Right ventricle myocardium inferior (tissue), 1 donor: Measurements from ENCODE around the gene MTCL3.

Source experiments
- ATAC-seq: fragments of 200-7000 bp; cut with Tn5 transposase; one replicate; pipeline ENCODE4 v1.9.1; 2020; ENCODE audit warnings: mild to moderate bottlenecking, moderate library complexity
- DNase-seq: peaks from one replicate; pipeline ENCODE4 v3.0.0; 2021; ENCODE audit errors: missing footprints
- intact Hi-C: fragments of 100-400 bp; cut with DNase I; formaldehyde crosslinking; loops from one replicate; pipeline ENCODE4 v1.11.0; 2022
- donor health status: DM: no; HTN: yes; CAD: no; lungs with severe emphysema.

The MTCL3 gene

DNA sequence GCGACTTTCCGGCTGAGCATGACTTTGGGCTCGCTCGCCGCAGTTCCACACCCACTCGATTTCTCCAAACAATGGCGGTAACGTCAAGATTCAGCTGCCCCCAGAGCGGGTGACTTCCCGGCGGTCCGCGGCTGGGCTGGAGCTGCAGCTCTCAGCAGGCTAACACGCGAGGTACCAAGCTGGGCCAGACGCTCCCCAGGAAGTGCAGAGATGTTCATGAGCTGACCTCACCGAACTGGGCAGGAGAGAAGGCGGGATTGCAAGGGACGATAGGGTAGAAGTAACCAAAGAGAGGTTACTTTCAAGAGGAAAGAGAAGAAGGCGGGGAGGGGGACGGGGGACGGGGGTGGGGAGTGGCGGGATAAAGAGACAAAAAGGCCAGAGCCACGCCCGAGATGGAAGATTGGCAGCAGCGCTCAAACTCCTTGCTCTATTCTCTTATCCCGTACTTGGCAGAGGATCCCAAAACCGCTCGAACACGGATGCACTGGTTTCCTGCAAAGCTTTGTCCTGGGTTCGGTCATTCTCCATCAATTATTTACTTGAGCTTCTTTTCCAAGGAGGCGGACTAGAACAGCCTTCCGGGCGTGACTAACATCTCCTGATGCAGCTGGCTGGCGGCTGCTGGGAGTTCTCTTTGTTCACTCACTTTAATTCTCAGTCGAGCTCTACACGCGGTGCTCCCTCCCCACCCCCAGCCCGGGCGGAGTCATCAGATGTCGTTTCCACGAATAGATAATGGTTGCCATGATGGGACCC lies at the start of gene MTCL3:
MTCL3 (minus strand) TSS at position 626 of the 759 bp plus-strand sequence.
- intact Hi-C loops = no loop called here
- peak; percentile 67 for DNase-seq

DNA sequence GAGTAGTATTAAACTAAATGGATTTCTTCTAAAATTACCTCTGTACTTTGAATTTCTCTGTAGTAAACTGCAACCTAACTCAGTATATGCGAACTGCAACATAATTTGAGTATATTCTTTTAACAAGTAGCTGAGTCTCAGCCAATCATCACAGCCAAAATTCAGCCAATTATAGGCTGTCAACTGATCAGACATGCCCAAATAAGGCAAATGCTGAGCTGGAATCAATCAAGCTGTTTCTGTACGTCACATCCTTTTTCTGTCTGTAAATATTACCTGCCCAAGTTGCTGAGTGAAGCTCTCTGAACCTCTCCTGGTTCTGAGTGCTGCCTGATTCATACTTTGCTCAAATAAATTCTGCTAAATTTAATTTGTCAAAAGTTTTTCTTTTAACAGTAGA lies 48.3 kb upstream of the MTCL3 start:
- DNase-seq (no peak), ATAC-seq (no peak)
- intact Hi-C loops = no loop called here

More for the DNA sequence above, at the start of gene MTCL3:
- no peak for ATAC-seq

DNA sequence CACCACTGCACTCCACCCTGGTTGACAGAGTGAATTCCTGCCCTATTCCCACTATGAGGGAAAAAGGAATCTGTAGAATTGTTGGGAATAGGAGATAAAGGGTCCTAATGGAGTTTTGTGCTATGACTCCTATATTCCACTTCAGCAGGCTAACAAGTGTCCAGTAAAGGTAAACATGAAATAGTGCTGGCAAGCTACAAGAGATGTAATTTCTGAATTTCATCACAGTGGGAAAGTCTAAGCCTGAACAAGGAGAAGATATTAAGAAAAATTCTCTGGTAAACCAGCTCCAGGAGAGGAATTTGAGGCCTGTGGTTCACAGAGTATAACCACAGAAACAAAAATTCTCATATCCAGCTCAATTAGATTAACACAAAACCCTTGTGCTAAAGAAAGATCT lies 47.5 kb upstream of the MTCL3 start:
- intact Hi-C loops = no loop called here
- no peak for ATAC-seq
- DNase-seq = no peak

DNA sequence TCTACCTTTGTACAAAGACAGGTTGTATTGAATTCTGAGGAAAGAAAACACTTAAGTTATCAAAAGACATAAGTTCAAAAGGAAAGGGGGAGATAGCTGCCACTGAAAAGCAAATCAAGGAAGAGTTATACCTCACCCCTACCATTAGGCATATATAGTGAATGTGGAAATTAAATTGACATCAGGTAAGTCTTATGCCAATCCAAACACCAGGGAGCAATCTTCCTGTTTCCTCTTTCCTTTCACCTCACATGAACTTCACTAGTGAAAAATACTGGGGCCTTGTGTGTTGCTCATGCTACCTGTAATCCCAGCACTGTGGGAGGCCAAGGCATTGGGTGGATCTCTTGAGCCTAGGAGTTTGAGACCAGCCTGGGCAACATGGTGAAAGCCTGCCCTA lies 47.0 kb upstream of the MTCL3 start:
- no peak for DNase-seq
- intact Hi-C loops = no loop called here
- no peak for ATAC-seq

DNA sequence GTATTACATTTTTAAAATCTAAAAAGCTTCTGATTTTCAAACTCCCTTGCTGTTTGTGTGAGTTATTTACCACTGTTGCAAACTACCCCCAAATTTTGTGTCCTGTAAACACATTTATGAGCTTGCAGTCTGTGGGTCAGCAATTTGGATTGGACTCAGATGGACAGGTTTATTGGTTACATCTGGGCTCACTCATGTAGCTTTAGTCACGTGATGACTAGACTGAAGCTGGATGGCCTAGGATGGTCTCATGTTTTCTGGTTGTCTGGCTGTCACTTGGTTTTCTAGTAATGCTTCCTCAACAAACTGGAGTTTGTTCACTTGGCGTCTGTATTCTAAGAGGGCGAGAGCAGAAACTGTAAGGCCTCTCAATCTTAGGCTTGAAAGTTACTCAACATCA lies 45.6 kb upstream of the MTCL3 start:
- DNase-seq (no peak), ATAC-seq (no peak)
- intact Hi-C loops = no loop called here

DNA sequence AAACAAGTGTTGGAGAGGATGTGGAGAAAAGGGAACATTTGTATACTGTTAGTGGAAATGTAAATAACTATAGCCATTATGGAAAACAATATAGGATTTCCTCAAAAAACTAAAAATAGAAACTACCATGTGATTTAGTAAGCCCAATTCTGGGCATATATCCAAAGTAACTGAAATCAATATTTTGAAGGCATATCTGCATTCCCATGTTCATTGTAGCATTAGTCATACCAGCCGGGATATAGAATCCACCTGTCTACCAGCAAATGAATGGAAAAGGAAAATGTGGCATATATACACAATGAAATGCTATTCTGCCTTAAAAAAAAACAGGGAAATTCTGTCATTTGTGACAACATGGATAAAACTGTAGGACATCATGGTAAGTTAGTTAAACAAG lies 42.5 kb upstream of the MTCL3 start:
- DNase-seq = no peak
- no peak for ATAC-seq
- intact Hi-C loops = no loop called here

DNA sequence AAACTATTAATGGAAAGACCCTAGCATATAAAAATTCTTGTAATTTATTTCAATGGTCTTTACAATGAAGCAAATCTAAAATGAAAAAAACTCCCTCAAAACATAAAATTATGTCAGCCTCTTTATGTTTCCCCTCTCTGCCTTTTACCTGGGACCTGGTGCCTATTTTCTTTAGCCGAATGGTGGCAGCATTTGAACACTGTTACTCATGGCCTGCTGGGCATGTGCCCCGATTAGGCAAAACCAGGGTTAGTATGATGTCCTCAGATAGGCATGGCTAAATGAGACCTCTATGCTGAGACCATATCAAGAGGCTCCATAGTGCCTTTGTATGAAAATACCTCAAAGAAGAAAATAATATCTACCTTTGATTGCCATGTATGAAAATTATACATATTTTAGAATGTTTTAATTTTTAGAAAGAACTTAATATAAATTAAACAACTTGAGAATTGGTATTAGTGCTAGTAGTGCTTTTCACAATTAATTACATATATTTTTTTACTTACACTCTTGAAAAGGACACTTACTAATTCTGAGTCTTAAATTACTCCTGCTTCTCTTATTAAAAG lies 35.4 kb upstream of the MTCL3 start:
- no peak for ATAC-seq

DNA sequence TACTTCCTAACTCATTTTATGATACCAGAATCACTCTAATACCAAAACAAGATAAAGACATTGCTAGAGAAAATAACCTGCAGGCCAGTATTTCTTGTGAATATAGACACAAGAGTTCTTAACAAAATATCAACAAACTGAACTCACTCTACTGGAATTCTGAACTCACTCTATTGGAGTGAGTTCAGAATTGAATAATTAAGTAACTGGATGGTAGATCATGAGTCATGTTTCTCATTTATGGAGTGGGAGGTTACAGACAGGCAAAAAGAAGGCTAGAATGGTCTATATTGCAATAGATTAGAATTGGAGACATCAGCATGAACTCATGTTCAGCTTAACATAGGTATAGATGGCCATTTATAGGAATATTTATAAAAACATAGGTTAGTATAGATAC lies 31.3 kb upstream of the MTCL3 start:
- DNase-seq (no peak), ATAC-seq (no peak)
- intact Hi-C loops = no loop called here

More for the DNA sequence above, 35.4 kb upstream of the MTCL3 start:
- DNase-seq = no peak
- intact Hi-C loops = no loop called here

DNA sequence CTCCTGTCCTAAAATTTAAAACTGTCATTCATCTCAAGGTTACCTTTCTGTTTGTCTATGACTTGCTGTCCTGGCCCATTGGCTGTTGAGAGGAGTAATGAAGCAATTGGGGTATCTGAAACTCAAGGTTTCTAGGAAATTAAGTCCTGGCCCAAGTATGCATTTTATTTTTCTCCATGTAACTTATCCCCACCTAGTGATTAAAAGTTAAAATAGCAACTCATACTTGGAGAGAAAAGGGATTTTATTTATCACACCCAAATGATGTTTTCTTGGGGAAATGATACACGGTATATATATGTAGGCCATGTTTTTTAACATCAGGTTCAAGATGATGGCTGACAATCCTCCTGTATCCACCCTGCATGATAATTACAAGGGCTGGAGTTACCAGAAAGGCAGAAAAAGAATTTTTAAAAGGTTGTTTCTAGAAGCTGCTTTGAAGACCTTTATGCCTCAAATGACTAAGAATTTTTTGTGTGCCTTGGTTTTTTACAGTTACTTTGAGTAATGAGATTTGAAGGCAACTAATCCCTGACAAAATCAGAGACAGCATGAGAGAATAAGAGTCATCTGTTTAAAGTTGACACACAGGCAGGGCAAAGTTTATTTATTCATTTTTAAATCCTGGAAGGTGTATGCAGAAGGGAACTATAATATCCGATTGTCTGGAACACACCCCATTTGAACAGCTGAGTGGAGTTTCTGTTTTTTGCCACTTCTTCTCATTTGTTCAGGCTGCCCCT lies 28.9 kb upstream of the MTCL3 start:
- intact Hi-C loops = no loop called here

DNA sequence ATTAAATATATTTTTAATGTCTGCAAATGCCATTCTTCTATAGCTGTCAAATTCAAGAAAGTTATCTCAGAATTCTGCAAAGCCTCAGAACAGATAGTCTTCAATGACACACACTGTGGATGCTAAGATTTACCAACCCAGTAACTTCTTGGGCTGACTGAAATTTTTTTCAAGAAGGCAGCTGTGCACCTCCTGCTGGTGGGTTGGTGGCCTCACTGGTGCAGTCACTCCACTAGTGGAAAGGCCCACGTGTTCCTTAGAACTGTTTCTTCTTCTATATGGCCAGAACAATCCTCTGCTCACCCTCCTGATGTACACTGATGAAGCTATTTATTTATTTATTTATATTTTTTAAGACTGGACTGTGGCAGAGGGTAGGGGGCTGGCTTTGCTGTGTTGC lies 28.1 kb upstream of the MTCL3 start:
- DNase-seq (no peak), ATAC-seq (no peak)
- intact Hi-C loops = no loop called here

More for the DNA sequence above, 28.9 kb upstream of the MTCL3 start:
- no peak for DNase-seq
- ATAC-seq = no peak

DNA sequence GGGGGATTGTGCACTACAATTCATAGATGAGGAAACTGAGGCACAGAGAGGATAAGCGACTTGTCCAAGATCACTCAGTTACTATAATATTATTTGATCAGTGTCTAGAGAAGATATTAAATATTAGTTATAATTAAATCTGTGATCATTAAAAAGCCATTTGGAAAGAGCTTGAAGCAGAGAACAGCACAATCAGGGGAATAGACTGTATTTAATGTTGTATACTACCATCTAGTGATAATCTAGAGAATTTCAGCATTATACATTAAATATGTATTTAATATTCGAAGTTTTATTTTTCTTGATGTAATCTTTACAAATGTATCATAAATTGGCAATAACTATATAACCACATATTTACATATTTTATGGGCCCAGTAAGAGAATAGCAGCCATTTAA lies 20.1 kb upstream of the MTCL3 start:
- intact Hi-C loops = loop anchor here (5.0 to 10.0 kb wide), 2 partner anchors 72 to 234 kb away; no protein-coding TSS in a partner anchor
- ATAC-seq (no peak), DNase-seq (no peak)

DNA sequence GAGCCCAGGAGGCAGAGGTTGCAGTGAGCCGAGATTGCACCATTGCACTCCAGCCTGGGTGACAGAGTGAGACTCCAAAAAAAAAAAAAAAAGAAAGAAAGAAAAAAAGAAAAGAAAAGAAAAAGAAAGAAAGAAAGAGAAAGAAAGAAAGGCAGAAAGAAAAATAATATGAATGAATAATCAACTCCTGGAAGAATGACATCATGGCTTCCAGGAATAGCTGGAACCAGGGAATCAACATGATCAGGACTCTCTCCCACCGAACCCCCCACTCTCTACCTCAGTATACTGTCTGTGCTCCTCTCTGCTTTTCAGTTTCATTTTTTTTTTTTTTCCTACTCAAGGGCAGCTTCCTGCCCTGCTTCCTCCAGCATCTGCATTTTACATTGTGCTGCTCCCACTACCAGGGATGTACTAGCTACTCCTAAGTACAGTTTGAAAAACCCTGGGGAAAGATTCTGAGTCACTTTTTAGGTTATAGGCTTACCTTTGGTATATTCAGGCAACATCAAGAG lies 19.7 kb upstream of the MTCL3 start:
- ATAC-seq = no peak
- intact Hi-C loops = loop anchor here (5.0 to 10.0 kb wide), 2 partner anchors 72 to 234 kb away; no protein-coding TSS in a partner anchor

DNA sequence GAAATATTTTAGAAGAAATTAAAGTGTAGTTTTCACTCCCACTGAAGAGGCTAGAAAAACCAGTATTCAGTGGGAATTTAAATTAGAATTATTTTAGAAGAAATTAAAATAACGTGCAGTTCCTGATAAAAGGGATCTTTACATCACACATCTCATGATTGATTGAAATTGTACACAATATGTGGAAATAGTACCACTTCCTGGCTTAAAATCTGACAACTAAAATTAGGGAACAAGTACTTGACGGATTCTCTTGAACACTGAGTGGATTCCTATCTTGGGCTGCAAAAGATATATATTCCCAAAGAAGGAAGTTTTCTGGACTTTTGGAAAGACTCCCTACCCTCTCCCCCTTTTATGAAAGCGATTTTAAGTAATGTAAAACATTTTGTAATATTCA lies 14.6 kb upstream of the MTCL3 start:
- ATAC-seq = no peak
- intact Hi-C loops = loop anchor here (10.0 kb wide), 1 partner anchor 229 kb away; no protein-coding TSS in a partner anchor
- DNase-seq = no peak

More for the DNA sequence above, 19.7 kb upstream of the MTCL3 start:
- DNase-seq = no peak

DNA sequence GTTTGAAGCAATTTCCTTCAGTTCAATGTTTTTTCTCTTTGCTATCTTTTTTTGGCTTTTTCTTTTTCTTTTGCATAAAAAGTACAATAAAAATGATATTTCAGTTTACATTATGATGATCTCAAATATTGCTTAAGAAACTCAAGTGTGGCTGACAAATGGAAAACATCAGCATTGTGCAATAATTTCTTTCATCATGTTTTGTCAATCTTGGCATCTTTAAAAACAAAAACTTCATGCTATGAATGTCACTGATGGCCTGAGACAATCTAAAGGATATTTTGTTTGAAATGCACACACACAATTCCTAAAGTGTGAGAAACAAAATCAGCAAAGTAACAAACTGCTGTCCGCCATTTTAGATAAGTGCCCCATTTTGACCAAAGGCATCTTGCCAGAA lies 13.9 kb upstream of the MTCL3 start:
- no peak for ATAC-seq
- DNase-seq = no peak
- intact Hi-C loops = loop anchor here (10.0 kb wide), 1 partner anchor 228 kb away; no protein-coding TSS in a partner anchor

DNA sequence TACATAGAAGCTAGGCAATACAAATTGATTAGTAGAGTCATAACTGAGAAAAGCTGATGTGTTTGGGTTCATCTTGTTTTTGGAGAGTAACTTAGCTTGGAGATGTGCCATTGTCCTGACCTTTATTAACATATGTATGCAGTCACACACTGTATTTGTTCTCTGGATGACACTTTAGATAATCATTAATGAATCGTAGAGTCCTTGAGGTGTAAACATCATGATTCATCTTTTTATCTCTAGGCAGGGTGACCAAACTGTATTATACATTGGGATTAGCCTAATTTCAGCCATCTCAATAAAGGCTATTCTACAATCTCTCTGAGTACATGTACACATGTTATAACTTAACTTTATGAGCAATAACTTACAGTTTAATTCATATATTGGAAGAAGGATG lies 3.6 kb upstream of the MTCL3 start:
- intact Hi-C loops = no loop called here

DNA sequence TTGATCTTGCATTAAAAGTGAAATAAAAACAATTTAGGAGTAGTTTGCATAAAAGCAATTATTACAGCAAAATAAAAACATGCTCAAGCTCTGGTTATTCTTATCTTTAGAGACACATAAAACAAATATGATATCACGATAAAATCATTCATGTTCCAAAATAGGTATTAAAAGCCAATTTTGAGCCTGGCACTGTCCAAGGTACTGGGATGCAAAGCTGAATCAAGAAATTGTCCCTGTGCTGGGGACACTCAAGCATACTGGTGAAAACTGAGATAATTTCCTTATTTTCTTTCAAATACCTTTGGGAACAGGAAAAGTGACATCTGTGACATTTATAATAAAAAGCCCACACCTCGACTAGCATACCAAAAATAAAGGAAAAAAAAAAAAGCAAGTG lies 931 bp upstream of the MTCL3 start:
- intact Hi-C loops = no loop called here
- DNase-seq (no peak), ATAC-seq (no peak)

More for the DNA sequence above, 3.6 kb upstream of the MTCL3 start:
- ATAC-seq = no peak
- DNase-seq = no peak

DNA sequence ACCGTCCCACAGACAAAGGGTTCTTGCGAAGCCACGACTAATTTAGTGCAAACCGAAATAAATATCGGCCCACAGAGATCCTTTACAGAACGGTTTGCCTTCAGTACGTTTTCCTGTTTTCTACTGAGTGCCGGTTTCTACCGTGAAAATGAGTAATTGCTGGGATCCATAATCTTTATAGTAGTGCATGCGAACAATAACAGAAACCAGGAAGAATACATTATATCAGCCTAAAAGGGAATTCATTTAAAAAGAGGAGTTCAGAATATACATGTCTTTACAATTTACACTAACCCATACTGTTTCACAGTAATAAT lies 292 bp upstream of the MTCL3 start:
- DNase-seq (no peak), ATAC-seq (no peak)
- intact Hi-C loops = no loop called here

DNA sequence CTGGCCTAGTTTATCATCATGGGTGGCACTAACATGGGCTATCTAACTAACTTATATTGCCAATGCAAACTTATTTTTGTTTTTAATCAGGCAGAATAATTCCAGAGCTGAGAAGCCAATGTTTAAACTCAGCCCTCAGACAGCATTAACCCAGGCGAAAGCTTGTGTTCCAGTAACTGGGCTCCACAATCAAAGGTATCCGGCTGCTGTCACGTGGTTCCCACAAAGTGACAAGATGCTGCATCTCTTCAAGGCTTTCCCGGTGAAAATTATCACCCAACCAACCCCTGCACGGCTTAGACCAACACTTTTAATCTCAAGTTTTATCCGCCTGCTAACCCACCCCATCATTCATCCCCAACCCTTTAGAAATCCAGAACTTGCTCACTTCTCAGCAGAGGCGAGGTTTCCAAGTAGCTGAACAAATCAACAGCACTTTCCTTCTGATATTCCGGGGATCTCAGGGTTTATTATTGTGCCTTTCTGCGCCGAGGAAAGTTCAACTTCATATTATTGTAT lies 885 bp downstream of the MTCL3 start:
- ATAC-seq (no peak), DNase-seq (no peak)
- intact Hi-C loops = no loop called here

DNA sequence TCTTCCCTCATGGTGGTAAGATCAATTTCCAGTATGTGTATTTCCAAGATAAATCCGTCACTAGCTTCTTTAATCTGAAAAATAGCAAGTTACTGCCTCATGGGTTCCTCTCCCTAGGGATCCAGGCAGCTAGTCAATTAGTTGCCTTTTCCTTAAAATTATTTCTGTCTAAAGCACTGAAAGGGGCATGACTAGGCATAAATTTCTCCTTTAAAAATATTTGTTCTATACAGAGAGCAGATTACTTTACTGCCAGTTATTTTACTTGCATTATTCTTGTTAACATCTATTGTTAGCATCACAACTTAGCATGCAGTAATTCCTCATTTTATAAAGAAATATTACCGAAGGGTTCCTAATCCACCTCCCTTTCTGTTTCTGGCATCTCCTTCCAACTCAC lies 1.4 kb downstream of the MTCL3 start:
- no peak for DNase-seq
- intact Hi-C loops = no loop called here
- ATAC-seq = no peak
